Panc1 (cell line): ENCODE results near the gene FOXK1. TPM values are rescaled to one million over a fixed set of nuclear protein-coding genes. Genes with fewer than 3 reads are reported as not detected.
A peak's percentile ranks its signal among the peaks of the same experiment; 100 is the strongest.

Experiments
- ATAC-seq: fragments of 200-7000 bp; cut with Tn5 transposase; 2 replicates; pipeline ENCODE4 v1.9.1; 2020; ENCODE audit warnings: mild to moderate bottlenecking, moderate library complexity
- BruUV-seq: library from RNA; stranded (reverse); fragments of 400-500 nt; replicated peaks from 2 replicates; lab custom pipeline; 2021; lab: Mats Ljungman, UMichigan
- CTCF ChIA-PET: fragments of 300-600 bp; sonication (Branson Sonifier 250); formaldehyde crosslinking; loops from one replicate; lab custom pipeline; 2022; ENCODE audit warnings: antibody characterized with exemption; lab: Charles Lee
- POLR2A ChIA-PET: fragments of 300-600 bp; sonication (Branson Sonifier 250); formaldehyde crosslinking; loops from one replicate; lab custom pipeline; 2022; ENCODE audit warnings: antibody characterized with exemption; lab: Charles Lee
- DNase-seq: peaks from one replicate; pipeline ENCODE4 v3.0.0-alpha.2; 2010; ENCODE audit warnings: low read depth, low spot score
- H3K27ac ChIP-seq: 2 replicates; pipeline ENCODE4 v1.5.1; 2011; ENCODE audit warnings: mild to moderate bottlenecking, low read length, inconsistent platforms
- H3K27me3 ChIP-seq: fragments of 200-500 bp; sonication (Bioruptor generic); 2 replicates; pipeline ENCODE4 v1.6.0; 2014; ENCODE audit warnings: low read length, inconsistent platforms; ENCODE audit not compliant: control insufficient read depth, insufficient read depth
- H3K36me3 ChIP-seq: fragments of 200-500 bp; sonication (Bioruptor generic); 2 replicates; pipeline ENCODE4 v1.5.1; 2014; ENCODE audit warnings: inconsistent platforms, mild to moderate bottlenecking, low read length, moderate library complexity; ENCODE audit not compliant: control insufficient read depth, insufficient read depth
- H3K4me1 ChIP-seq: 2 replicates; pipeline ENCODE4 v1.5.1; 2011; ENCODE audit warnings: inconsistent platforms, mild to moderate bottlenecking, low read length, moderate library complexity; ENCODE audit not compliant: control insufficient read depth, insufficient read depth
- H3K4me3 ChIP-seq, 2 experiments: 2 replicates each; pipeline ENCODE4 v1.5.1; 2011 to 2012; ENCODE audit warnings: low read depth in 2 of 2, low read length in 2 of 2, mild to moderate bottlenecking in 2 of 2, inconsistent platforms in 1 of 2, moderate library complexity in 1 of 2
- H3K9me3 ChIP-seq: fragments of 200-500 bp; sonication (Bioruptor generic); 2 replicates; pipeline ENCODE4 v1.5.1; 2014; ENCODE audit warnings: low read depth, mild to moderate bottlenecking, inconsistent platforms, low read length, moderate library complexity; ENCODE audit not compliant: control insufficient read depth, insufficient read depth
- POLR2AphosphoS5 ChIP-seq: IDR thresholded peaks from 2 replicates; pipeline ENCODE4 v1.6.1; 2012; ENCODE audit warnings: mild to moderate bottlenecking, low read depth, low read length, moderate library complexity
- SIN3A ChIP-seq: IDR thresholded peaks from 2 replicates; pipeline ENCODE4 v1.6.1; 2012; ENCODE audit warnings: low read depth, mild to moderate bottlenecking, low read length, moderate library complexity, borderline replicate concordance; ENCODE audit not compliant: insufficient read depth
- TCF7L2 ChIP-seq: IDR thresholded peaks from 2 replicates; pipeline ENCODE4 v1.6.1; 2011; ENCODE audit warnings: mild to moderate bottlenecking, low read depth, low read length, inconsistent platforms
- in situ Hi-C: cut with HindIII; loops from 2 replicates; pipeline ENCODE4 v1.10.0; 2016; ENCODE audit warnings: low sequenced_read_pairs, low pct_unique_long_range_greater_than_20kb
- intact Hi-C: fragments of 100-400 bp; cut with micrococcal nuclease; formaldehyde crosslinking; loops from one replicate; pipeline ENCODE4 v1.10.0; 2022; ENCODE audit not compliant: unreplicated experiment
- total RNA-seq: library from RNA; stranded (reverse); gene quantifications from one replicate; pipeline ENCODE4 v1.2.1, GENCODE V29; 2021; ENCODE audit not compliant: unreplicated experiment
- TF ChIP-seq, protein P1 (sequence below): fragments of 450-650 bp; IDR thresholded peaks from 2 replicates; pipeline ENCODE4 v1.5.1; 2017; ENCODE audit warnings: mild to moderate bottlenecking
- TF ChIP-seq, protein P2 (sequence below), 2 experiments: IDR thresholded peaks; 2 replicates each; pipeline ENCODE4 v1.6.1; 2011 to 2012; ENCODE audit warnings: low read depth in 2 of 2, control low read depth in 1 of 2, low read length in 1 of 2, mild to moderate bottlenecking in 1 of 2, moderate library complexity in 1 of 2; ENCODE audit not compliant: insufficient read depth in 1 of 2

Gene FOXK1
- total RNA-seq, 1 experiment from 2014 or later = 72.7 TPM

DNA sequence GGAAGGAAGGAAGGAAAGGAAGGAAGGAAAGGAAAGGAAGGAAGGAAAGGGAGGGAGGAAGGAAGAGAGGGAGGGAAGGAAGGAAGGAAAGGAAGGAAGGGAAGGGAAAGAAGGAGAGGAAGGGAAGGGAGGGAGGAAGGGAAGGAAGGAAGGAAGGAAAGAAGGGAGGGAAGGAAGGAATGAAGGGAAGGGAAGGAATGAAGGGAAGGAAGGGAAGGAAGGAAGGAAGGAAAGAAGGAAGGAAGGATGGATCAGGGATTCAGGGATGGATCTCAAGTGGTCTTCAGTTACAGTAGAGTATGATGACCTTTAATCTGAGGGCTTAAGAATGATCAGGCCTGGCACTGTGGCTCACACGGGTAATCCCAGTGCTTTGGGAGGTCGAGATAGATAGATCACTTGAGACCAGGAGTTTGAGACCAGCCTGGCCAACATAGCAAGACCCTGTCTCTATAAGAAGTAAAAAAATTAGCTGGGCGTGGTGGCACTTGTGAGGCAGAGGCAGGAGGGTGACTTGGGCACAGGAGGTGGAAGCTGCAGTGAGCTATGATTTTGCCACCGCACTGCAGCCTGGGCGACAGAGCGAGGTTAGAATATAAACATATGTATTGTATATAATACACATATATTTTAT lies 760 bp upstream of the FOXK1 start:
- Histone ChIP-seq H3K4me3 (peak overlapping the region; percentile 43 to 46), H3K4me1 (peaks cover 14% of the 10 kb centered on the region), H3K36me3 (no peaks in the 10 kb centered on the region), H3K9me3 (no peaks in the 10 kb centered on the region), H3K27ac (peak overlapping the region; percentile 88), H3K27me3 (no peaks in the 10 kb centered on the region)
- no peak for DNase-seq
- ATAC-seq = peak; percentile 6; the same call in 1 of the 2 replicates
- in situ Hi-C loops (no loop called here), intact Hi-C loops (no loop called here)
- ChIA-PET CTCF (no interaction called here), POLR2A (interaction anchor here (0.5 to 0.6 kb wide), 3 partner anchors 14 to 35 kb away, joined by 3 to 12 read pairs (median 5); no protein-coding TSS in a partner anchor)
- no peak for TF ChIP-seq SIN3A
- TF ChIP-seq TCF7L2 = no peak
- no peak for TF ChIP-seq POLR2AphosphoS5
- BruUV-seq = no TSS peak

DNA sequence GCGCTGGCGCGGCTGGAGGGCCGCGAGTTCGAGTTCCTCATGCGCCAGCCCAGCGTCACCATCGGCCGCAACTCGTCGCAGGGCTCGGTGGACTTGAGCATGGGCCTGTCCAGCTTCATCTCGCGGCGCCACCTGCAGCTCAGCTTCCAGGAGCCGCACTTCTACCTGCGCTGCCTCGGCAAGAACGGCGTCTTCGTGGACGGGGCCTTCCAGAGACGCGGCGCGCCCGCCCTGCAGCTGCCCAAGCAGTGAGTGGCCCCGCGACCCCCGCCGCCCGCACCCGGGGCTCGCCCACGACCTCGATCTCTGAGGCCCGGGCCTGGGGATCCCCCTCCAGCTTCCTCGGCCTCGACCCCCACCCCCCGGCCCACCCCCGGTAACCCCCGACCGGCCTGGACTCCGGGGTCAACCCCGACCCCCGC lies 537 bp downstream of the FOXK1 start:
- intact Hi-C loops (loop anchor here (2.0 kb wide), 1 partner anchor 42 kb away; no protein-coding TSS in a partner anchor), in situ Hi-C loops (no loop called here)
- ChIA-PET POLR2A (interaction anchor here (0.6 kb wide), 1 partner anchor 68 kb away, joined by 8 read pairs; no protein-coding TSS in a partner anchor), CTCF (interaction anchor here (1.6 kb wide), 1 partner anchor 41 kb away, joined by 6 read pairs; no protein-coding TSS in a partner anchor)
- no peak for TF ChIP-seq POLR2AphosphoS5
- no peak for TF ChIP-seq SIN3A
- TF ChIP-seq, protein P1, sequence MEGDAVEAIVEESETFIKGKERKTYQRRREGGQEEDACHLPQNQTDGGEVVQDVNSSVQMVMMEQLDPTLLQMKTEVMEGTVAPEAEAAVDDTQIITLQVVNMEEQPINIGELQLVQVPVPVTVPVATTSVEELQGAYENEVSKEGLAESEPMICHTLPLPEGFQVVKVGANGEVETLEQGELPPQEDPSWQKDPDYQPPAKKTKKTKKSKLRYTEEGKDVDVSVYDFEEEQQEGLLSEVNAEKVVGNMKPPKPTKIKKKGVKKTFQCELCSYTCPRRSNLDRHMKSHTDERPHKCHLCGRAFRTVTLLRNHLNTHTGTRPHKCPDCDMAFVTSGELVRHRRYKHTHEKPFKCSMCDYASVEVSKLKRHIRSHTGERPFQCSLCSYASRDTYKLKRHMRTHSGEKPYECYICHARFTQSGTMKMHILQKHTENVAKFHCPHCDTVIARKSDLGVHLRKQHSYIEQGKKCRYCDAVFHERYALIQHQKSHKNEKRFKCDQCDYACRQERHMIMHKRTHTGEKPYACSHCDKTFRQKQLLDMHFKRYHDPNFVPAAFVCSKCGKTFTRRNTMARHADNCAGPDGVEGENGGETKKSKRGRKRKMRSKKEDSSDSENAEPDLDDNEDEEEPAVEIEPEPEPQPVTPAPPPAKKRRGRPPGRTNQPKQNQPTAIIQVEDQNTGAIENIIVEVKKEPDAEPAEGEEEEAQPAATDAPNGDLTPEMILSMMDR = no peak
- TF ChIP-seq TCF7L2 = no peak
- TF ChIP-seq, protein P2, sequence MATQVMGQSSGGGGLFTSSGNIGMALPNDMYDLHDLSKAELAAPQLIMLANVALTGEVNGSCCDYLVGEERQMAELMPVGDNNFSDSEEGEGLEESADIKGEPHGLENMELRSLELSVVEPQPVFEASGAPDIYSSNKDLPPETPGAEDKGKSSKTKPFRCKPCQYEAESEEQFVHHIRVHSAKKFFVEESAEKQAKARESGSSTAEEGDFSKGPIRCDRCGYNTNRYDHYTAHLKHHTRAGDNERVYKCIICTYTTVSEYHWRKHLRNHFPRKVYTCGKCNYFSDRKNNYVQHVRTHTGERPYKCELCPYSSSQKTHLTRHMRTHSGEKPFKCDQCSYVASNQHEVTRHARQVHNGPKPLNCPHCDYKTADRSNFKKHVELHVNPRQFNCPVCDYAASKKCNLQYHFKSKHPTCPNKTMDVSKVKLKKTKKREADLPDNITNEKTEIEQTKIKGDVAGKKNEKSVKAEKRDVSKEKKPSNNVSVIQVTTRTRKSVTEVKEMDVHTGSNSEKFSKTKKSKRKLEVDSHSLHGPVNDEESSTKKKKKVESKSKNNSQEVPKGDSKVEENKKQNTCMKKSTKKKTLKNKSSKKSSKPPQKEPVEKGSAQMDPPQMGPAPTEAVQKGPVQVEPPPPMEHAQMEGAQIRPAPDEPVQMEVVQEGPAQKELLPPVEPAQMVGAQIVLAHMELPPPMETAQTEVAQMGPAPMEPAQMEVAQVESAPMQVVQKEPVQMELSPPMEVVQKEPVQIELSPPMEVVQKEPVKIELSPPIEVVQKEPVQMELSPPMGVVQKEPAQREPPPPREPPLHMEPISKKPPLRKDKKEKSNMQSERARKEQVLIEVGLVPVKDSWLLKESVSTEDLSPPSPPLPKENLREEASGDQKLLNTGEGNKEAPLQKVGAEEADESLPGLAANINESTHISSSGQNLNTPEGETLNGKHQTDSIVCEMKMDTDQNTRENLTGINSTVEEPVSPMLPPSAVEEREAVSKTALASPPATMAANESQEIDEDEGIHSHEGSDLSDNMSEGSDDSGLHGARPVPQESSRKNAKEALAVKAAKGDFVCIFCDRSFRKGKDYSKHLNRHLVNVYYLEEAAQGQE (IDR thresholded peaks at IDR 0.05; ENCODE audit: insufficient read depth in 1 of 2, low read depth in 2 of 2, low read length in 1 of 2) = no peak
- ATAC-seq (peak; percentile 77), DNase-seq (no peak)
- H3K4me3 ChIP-seq = peak overlapping the region; percentile 69 to 90
- H3K9me3 ChIP-seq = no peaks in the 10 kb centered on the region
- H3K36me3 ChIP-seq = no peaks in the 10 kb centered on the region
- peaks cover 14% of the 10 kb centered on the region for H3K4me1 ChIP-seq
- no TSS peak for BruUV-seq
- no peaks in the 10 kb centered on the region for H3K27me3 ChIP-seq
- peak overlapping the region; percentile 60; the same call in 1 of the 2 replicates for H3K27ac ChIP-seq
